Upper lobe of left lung (tissue), 4 donors: ENCODE data around the gene SGSM2.

ENCODE experiments used
- CTCF ChIP-seq, 6 experiments: fragments of 450-650 bp in 4 of 6; fragments of 200-600 bp in 2 of 6; sonication (generic) in 2 of 6; IDR thresholded peaks; one replicate each; pipeline ENCODE4 v1.5.1; 2016 to 2019; ENCODE audit warnings: antibody characterized with exemption in 6 of 6
- EP300 ChIP-seq, 4 donors: sonication (generic); formaldehyde crosslinking; IDR thresholded peaks; one replicate each; pipeline ENCODE4 v1.5.1; 2017; ENCODE audit warnings: antibody characterized with exemption in 4 of 4, control low read depth in 2 of 4
- POLR2A ChIP-seq, 4 donors: fragments of 450-650 bp; IDR thresholded peaks; one replicate each; pipeline ENCODE4 v1.5.1; 2016 to 2017; ENCODE audit warnings: antibody characterized with exemption in 4 of 4, mild to moderate bottlenecking in 2 of 4

DNA sequence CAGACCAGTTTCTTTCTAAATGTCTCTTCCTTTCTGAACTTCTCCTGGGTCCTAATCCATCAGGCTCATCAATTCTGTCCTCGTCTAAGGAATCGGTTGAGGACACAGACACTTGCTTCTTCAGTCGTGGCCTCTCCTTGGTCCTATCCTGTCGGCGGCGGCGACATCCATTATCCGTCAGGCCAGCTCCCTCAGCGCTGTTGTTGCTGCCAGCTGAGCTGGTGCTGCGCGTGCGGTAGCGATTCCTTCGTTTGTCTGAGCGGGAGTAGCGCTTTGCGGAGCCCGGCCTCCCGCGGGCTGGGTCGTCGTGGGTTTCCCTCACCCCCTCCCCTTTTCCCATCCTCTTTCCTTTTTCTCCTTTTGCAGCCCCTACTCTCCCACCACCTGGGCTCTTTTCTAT lies 37.5 kb upstream of the SGSM2 start:
- TF ChIP-seq POLR2A (IDR thresholded peaks at IDR 0.05) (no peak), CTCF (IDR thresholded peaks at IDR 0.05) (no peak), EP300 (IDR thresholded peaks at IDR 0.05) (no peak)
